ENCODE data around the gene SLC7A8.
A peak's percentile ranks its signal among the peaks of the same experiment; 100 is the strongest.

The SLC7A8 gene

GRCh38 chr14:23104070-23104590 lies 79.3 kb downstream of the SLC7A8 start (continued):
- TF ChIP-seq ZNF24 (tag by site-specific recombination; IDR thresholded peaks at IDR 0.05) (no peak), SP3 (tag by site-specific recombination; IDR thresholded peaks at IDR 0.05) (0 out of 2 replicates have a peak, but pooled peaks have one; percentile 9)

- POLR2A ChIA-PET = interaction anchor here (1.9 kb wide), 1 partner anchor 8 kb away, joined by 8 read pairs; the partner anchor contains the start of genes ACIN1 and C14orf119
Observed at GRCh38 chr14:23103581-23103980, 79.9 kb downstream of the SLC7A8 start.

GRCh38 chr14:23102801-23103200 lies 80.7 kb downstream of the SLC7A8 start:
- Histone ChIP-seq H3K4me1 (ENCODE audit: control insufficient read depth, insufficient read depth, low read length) (peaks cover 4% of the 10 kb centered on the region), H3K27ac (ENCODE audit: extremely low read depth, low read depth, low read length) (no peak overlapping the region), H3K4me3 (ENCODE audit: low read depth, low read length) (no peak overlapping the region), H3K36me3 (ENCODE audit: control insufficient read depth in 2 of 2, insufficient read depth in 1 of 2, low read length in 2 of 2) (peaks cover 8 to 15% of the 10 kb centered on the region in 2 experiments), H3K9me3 (ENCODE audit: control insufficient read depth, insufficient read depth, low read depth, low read length) (no peaks in the 10 kb centered on the region)
- CTCF ChIA-PET = interaction anchor here (0.9 kb wide), 1 partner anchor 18 kb away, joined by 3 read pairs; no protein-coding TSS in a partner anchor
- TF ChIP-seq ZNF510 (tag by site-specific recombination; IDR thresholded peaks at IDR 0.05; ENCODE audit: insufficient replicate concordance) (no peak), ZNF645 (tag by site-specific recombination; IDR thresholded peaks at IDR 0.05) (no peak), HOXD13 (CRISPR knock-in tag; IDR thresholded peaks at IDR 0.05; ENCODE audit: borderline replicate concordance) (no peak), ZXDB (tag by site-specific recombination; IDR thresholded peaks at IDR 0.05) (no peak), ZFHX2 (tag by site-specific recombination; conservative IDR thresholded peaks at IDR 0.05) (no peak), ZNF169 (tag by site-specific recombination; IDR thresholded peaks at IDR 0.05) (no peak), ZNF544 (tag by site-specific recombination; IDR thresholded peaks at IDR 0.05) (no peak), OVOL3 (tag by site-specific recombination; IDR thresholded peaks at IDR 0.05) (no peak), ZNF335 (tag by site-specific recombination; conservative IDR thresholded peaks at IDR 0.05) (no peak), ZNF521 (tag by site-specific recombination; IDR thresholded peaks at IDR 0.05) (no peak), ZSCAN18 (tag by site-specific recombination; IDR thresholded peaks at IDR 0.05) (no peak), ZNF626 (tag by site-specific recombination; IDR thresholded peaks at IDR 0.05) (no peak), ZNF354C (tag by site-specific recombination; IDR thresholded peaks at IDR 0.05; ENCODE audit: borderline replicate concordance, low read depth) (no peak), ZNF585B (tag by site-specific recombination; IDR thresholded peaks at IDR 0.05) (no peak), ZNF114 (tag by site-specific recombination; IDR thresholded peaks at IDR 0.05) (no peak), ZSCAN4 (tag by site-specific recombination; IDR thresholded peaks at IDR 0.05) (no peak), ZNF473 (tag by site-specific recombination; IDR thresholded peaks at IDR 0.05) (no peak), MYNN (tag by site-specific recombination; IDR thresholded peaks at IDR 0.05; ENCODE audit: borderline replicate concordance) (no peak)
- POLR2A ChIA-PET = interaction anchor here (0.5 kb wide), 1 partner anchor 80 kb away, joined by 3 read pairs; no protein-coding TSS in a partner anchor

More at GRCh38 chr14:23103581-23103980, 79.9 kb downstream of the SLC7A8 start:
- Histone ChIP-seq H3K4me1 (ENCODE audit: control insufficient read depth, insufficient read depth, low read length) (peaks cover 4% of the 10 kb centered on the region), H3K4me3 (ENCODE audit: low read depth, low read length) (no peak overlapping the region), H3K36me3 (ENCODE audit: control insufficient read depth in 2 of 2, insufficient read depth in 1 of 2, low read length in 2 of 2) (peaks cover 5 to 8% of the 10 kb centered on the region in 2 experiments), H3K27ac (ENCODE audit: extremely low read depth, low read depth, low read length) (no peak overlapping the region), H3K9me3 (ENCODE audit: control insufficient read depth, insufficient read depth, low read depth, low read length) (no peaks in the 10 kb centered on the region)
- TF ChIP-seq ZNF600 (tag by site-specific recombination; IDR thresholded peaks at IDR 0.05) (peak; percentile 43; the same call in 1 of the 2 replicates), ZNF701 (tag by site-specific recombination; IDR thresholded peaks at IDR 0.05) (no peak)
- CTCF ChIA-PET = interaction anchor here (0.6 to 0.7 kb wide), 2 partner anchors 17 to 27 kb away, joined by 3 to 4 read pairs; no protein-coding TSS in a partner anchor
